ENCODE measurements around the gene EPN1.

The EPN1 gene

DNA sequence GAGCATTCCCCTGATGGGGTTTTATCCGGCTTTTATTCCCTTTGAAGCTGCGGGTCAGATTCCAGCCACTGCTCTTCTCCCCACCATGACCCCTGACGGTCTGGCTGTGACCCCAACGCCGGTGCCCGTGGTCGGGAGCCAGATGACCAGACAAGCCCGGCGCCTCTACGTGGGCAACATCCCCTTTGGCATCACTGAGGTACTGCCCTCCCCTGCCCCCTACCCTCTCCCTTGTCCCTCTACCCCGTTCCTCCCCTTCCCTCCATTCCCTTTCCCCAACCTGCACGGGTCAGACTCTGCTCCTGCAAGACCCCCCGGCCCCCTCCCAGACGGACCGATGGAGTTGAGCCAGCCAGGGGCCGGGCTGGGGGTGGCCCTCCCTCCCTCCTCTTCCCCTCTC lies 14.0 kb upstream of the EPN1 start:
- DNase-seq (ENCODE audit: low read depth, low spot score): no peak

DNA sequence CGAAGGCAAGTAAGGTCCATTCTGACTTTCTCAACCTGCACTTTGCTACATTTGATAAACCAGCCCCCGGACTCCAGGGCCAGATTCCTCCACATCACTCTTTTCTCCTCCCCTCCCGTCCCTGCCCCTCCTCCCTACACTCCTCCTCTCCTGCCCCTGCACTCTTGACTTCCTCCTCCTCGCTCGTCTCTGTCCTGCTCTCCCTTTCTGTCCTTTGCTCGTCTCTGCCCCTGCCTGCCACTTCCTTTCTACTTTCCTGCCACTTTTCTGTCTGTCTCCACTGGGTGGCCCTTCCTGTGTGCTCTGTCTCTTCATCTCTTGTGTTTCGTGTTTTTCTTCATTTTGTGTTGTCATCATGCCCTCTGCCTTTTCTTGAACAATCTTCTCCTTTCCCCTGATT lies 13.2 kb upstream of the EPN1 start:
- DNase-seq (ENCODE audit: low read depth, low spot score): no peak

DNA sequence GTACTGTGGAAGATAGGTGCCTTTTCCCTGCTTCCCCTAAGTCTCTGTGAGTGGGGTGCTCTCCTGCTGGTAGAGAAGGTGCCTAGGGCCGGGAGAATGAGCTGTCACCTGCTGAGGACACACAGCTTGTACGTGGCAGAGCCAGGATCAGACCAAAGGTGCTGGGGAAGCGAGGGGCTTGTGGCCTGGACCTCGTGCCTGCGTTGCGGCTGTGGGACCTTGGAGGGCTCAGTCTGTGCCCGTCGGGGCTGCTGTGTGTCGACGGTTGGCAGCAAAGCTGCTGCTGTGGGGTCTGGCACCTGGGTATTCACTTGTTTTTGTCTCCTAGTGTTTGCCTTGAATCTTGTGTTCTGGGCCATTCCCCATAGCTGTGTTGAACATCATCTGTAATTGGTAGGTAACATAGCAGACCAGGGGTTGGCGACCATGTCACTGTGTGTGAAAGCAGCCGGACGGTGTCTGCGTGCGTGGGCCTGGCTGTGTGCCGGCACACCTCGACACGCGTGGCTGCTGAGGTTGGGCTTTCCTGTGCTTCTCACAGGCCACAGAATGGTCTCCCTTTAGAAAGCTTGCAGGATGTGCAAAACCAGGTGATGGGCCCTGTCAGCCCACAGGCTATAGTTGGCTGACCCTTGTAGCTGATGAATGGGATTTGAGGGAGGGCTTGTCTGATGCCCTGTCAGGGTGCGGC lies 11.0 kb upstream of the EPN1 start:
- DNase-seq (ENCODE audit: low read depth, low spot score): no peak

DNA sequence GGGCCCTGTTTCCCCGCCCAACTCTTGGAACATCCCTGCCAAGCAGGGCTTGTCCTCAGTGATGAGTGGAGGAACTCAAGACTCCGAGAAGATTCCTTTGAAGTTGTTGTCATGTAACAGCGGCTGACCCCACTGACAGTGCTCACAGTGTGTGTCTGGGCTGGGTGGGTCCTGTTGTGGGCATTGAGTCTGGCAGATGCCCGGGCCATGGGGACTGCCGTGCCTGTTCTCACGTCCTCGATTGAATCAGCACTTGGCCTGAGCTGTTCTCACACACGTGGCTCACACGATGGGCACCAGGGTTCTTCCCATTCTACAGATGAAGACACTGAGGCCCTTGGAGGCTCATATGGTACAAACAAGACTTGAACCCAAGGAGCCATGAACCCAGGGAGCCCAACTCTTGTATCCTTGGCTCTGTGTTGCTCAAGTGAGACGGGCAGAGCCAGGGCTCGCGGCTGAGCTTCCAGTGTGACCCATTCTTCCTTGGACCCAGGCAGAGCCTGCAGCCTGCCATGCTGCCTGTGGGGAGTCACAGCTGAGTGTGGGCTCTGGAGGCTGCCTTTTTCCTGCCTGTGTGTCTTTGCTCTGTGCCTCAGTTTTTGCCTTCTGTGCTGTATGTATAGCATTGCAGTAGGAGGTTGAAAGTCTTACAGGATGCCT lies 8.6 kb upstream of the EPN1 start:
- DNase-seq (ENCODE audit: low read depth, low spot score): no peak

DNA sequence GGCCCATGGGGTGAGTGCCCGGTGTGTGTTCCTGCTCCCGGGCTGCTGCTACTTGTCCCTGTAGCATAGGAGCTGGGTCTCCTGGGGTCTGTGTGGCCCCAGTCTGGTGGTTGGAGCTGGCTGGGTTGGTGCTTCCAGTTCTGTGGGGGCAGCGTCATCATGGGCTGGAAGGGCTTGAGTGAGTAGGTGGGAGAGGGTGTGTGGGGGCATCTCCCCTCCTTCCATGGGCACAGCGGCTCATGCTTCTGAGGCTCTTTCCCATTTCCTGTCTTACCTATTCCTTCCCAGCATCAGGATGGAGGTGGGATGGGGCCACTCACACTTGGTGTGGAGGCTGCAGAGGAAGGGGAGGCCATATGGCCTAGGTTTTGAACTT lies 8.0 kb upstream of the EPN1 start:
- no peak for DNase-seq (ENCODE audit: low read depth, low spot score)

DNA sequence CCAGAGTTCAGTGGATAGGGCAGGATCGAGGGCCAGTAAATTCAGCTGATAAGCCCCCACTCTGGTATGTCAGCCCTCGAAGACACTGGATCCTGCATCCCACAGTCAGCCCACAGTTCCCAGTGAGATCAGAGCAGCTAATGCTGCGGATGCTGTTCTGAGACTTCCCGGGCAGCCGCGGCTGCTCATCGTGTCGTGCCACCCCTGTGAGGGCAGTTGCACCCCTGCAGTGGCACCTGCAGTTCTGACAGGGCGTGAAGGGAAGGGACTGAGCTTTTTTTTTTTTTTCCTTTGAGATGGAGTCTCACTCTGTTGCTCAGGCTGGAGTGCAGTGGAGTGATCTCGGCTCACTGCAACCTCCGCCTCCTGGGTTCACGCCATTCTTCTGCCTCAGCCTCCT lies 7.5 kb upstream of the EPN1 start:
- no peak for DNase-seq (ENCODE audit: low read depth, low spot score)

DNA sequence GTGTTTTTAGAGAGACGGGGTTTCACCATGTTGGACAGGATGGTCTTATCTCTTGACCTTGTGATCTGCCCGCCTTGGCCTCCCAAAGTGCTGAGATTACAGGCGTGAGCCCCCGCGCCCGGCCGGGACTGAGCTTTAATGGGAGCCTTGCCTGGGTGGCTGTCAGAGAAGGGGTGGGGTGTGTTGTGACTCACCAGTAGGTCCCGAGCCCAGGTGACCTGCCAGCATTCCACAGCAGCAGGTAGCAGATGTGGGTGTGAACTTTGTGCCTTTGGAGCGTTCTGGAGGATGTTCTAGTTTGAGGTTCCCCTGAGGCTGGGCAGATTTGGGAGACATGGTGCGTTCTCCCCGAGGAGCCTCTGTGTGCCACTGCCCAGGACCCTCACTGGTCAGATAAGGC lies 7.1 kb upstream of the EPN1 start:
- DNase-seq (ENCODE audit: low read depth, low spot score): no peak

DNA sequence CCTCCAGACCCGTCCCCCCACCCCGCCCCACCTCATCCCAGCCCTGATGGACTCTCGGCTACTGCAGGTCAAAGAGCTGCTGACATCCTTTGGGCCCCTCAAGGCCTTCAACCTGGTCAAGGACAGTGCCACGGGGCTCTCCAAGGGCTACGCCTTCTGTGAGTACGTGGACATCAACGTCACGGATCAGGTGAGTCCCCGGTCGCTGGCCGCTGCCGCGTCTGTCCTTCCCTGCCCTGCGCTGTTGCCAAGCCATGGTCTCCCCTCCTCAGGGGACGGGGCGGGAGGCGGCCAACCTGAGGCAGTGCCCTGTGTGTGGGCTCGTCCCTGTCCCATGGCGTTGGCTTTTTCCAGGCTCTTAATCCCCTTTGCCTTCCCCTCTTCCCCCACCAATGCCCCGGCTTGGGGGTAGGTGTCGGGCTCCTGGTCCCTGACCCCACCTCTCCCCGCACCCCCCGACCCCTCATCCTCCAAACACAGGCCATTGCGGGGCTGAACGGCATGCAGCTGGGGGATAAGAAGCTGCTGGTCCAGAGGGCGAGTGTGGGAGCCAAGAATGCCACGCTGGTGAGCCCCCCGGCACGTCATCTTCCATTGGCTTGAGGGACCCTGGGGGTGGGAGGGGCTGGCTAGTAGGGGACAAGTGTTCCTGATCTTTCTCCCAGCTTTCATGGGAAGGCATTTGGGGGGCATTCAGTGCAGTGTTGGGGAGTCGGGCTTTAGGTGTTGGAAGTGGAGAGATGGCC lies 6.2 kb upstream of the EPN1 start:
- DNase-seq (ENCODE audit: low read depth, low spot score): no peak

DNA sequence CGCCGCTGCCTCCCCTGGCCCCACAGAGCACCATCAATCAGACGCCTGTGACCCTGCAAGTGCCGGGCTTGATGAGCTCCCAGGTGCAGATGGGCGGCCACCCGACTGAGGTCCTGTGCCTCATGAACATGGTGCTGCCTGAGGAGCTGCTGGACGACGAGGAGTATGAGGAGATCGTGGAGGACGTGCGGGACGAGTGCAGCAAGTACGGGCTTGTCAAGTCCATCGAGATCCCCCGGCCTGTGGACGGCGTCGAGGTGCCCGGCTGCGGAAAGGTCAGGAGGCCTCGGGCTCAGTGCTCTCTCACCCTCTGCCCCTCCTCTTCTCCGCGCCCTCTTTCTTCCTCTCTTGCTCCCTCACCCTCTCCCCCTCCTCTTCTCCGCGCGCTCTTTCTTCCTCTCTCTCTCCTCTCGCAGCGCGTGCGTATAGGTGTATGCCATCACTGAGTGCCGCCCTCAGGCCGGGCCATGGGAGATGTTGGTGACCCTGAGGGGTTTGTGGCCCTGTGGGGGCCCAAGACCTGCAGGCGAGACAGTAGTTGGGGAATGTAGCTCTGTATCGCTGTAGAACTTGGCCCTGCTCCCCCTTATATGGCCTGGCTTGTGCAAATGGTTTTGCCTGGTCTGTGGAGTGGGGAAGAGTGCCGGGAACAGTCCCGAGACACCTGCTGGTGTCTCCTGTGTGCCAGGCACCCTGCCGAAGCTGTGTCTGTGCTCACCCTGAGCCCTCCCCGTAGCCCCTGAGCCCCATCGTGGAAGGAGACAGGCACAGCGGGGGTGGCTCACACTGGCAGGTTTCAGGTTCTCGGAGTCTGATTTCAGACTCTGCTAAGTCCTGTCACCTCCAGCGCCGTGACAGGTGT lies 5.4 kb upstream of the EPN1 start:
- DNase-seq (ENCODE audit: low read depth, low spot score): no peak

DNA sequence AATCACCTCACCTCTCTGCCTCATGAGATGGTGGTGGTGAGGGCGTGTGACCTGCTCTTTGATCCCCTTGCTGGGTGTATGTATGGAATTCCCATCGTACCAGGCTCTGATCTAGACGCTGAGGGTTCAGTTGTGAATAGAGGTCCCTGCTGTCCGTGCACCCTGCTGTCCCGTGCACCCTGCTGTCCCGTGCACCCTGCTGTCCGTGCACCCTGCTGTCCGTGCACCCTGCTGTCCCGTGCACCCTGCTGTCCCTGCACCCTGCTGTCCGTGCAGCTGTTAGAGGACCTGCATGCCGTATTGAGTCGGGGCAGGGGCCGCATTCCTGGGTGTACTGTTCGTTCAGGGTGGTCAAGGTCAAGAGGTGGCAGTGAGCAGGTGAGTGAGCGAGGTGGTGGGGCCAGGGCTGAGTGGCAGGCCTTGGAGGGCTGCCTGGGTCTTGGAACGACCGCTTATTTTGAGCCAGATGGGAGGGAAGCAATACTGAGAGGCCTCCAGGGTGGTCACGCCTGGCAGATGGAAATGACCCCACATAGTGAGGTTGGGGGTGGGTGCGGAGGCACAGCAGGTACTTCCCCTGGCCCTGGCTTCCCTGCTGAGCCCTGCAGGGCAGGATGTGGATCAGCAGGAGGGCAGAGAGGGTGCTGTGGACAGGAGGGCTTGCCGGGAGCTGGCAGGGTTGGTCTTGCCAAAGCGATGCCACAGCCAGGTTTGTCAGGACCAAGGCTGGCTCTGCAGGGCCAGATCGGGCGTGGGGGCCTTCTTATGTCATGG lies 4.6 kb upstream of the EPN1 start:
- peak; percentile 26 for DNase-seq (ENCODE audit: low read depth, low spot score)

DNA sequence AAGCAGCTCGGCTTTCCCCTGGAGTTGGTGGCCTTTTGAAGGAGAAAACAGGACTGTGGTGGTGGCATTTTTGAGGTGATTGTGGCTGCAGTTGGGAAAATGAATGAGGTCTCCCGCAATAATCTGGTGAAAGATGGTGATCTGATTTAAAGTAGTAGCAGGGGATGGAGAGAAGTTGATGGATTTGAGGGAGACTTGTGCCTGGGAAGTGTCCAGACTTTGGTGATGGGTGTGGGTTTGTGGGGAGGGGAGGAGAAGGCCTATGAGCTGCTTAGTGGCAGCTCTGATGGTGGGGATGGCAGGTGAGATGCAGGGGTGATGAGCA lies 4.0 kb upstream of the EPN1 start:
- DNase-seq (ENCODE audit: low read depth, low spot score): no peak

DNA sequence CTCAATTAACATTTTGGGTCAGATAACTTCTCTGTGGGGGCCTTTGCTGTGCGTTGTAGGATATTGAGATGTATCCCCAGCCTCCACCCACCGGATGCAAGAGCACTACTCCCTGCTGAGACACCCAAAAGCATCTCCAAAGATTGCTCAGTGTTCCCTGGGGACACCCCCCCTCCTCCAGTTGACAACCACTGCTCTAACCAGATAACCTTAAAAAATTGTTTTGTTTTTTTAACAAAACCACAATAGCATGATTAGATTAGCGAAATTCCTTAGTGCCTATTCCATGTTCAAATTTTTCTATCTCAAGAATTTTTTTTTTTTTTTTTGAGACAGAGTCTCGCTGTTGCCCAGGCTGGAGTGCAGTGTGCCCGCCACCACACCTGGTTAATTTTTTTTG lies 2.6 kb upstream of the EPN1 start:
- DNase-seq (ENCODE audit: low read depth, low spot score): no peak

DNA sequence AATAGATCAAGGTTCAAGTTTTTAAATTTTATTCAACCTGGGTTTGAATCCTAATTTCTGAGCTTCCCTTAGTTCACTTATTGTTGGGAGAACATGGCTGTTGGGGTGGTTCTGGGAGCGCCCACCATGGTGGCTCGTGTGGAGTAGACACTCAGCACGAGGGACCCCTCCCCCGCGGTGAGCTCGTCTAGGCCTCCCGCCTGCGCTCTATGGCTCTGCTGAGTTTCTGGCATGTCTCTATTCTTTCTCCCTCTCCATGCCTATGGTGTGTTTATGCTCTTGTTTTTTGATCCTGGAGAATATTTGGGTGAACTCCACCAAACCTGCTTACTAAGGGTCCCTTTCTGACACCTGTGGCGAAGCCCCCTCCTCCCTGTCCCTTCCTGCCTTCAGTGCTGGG lies 1.6 kb upstream of the EPN1 start:
- no peak for DNase-seq (ENCODE audit: low read depth, low spot score)

DNA sequence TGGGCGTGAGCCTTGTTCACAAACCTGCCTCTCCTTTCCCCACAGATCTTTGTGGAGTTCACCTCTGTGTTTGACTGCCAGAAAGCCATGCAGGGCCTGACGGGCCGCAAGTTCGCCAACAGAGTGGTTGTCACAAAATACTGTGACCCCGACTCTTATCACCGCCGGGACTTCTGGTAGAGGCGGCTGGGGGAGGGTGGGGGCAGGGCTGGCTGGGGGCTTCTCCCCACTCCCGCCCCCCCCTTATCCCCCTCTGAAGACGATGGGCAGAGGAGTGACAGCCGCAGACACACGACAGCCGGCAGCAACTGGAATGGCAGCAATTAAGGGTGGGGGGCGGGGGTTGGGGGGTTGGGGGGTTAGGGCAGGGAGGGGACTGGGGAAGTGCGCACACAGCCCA lies 1.1 kb upstream of the EPN1 start:
- DNase-seq (ENCODE audit: low read depth, low spot score): no peak

DNA sequence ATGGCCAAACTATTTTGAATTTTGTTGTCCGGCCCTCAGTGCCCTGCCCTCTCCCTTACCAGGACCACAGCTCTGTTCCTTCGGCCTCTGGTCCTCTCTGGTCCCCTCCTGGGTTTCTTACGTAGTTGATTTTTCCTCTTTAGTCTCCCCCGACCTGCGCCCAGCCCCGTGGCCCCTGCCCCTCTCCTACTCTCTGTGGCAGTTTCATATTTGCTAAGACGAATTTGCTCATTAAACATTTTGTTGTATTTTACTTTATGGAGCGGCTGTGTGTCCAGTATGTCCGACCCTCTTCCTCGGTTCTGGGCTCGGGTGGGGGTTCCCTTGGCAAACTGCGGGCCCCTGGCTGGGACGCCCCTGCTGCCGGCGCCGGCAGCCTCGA lies 576 bp upstream of the EPN1 start:
- DNase-seq (ENCODE audit: low read depth, low spot score): no peak

DNA sequence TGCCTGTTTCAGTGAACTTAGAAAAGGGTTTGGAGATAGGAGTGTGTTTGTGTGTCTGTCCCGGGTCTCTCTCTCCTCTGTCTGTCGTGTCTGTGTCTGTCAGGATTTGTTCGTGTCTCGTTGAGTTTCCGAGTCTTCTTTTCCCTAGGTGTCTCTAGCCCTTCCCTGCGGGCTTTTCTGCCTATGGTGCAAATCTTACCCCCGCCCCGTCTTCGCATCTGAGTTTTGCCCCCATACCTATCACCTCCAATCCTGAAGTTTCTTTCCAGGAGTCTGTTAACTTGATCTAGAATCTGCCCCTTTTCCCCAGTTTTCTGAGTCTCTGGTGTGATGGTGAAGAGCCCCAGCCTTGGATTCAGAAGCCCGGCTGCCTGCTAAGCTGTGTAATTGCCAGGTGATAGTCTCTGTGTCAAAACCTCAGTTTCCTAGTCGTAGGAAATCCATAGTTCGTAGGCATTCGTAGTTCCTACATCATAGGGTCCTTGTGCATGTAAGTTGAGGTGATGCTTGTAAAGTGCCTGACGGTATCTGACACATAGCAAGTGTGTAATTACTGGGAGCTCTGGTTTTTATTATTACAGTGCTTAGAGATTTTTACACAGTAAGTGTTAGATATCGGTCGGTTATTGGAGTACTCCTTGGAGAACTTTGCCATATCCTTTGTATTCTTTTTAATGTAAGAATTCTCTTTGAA lies 782 bp downstream of the EPN1 start:
- DNase-seq (ENCODE audit: low read depth, low spot score): no peak

DNA sequence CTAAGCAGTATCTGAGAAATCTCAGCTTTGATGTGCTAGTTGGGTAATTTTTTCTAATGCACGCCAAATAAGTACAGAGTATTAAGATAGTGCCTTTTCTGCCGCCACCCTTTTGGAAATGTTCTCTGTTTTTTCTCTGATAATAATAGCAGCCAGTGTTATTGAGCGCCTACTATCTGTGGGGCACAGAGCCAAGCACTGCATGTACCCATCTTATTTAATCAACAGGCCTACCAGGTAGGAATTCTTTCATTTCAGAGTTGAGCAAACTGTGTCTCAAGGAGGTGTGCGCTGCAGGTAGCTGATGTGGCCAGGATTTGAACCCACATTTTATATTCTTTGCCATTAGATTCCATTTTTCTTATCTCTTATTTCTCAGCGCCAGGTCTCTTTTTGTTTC lies 1.4 kb downstream of the EPN1 start:
- DNase-seq (ENCODE audit: low read depth, low spot score): no peak

DNA sequence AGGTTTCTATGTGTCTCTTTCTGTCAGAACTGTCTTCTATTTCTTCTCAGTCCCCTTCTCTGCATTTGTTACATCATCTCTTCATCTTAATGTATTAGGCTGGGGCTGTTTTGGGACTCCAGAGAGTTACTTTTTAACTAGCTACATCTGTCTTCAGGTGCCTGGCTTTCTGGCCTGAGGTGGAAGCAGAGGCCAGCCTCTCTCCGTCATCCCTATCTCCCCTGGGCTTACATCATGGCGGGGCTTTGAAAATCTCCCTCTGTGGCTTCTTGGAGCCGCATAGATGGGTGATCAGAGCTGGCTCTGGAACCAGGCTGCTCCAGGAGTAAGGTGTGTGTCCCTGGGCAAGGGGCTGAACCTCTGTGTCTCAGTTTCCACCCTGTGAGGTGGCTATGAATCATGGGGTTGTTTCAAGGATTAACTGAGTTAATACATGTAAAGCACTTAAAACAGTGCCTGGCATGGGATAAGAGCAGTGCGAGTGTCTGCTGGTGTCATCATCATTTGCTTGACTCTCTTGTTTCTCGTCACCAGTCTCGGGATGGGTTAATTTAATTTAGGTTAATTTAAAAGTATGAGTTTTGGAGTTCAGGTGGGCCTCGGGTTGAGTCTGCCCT lies 2.0 kb downstream of the EPN1 start:
- no peak for DNase-seq (ENCODE audit: low read depth, low spot score)

DNA sequence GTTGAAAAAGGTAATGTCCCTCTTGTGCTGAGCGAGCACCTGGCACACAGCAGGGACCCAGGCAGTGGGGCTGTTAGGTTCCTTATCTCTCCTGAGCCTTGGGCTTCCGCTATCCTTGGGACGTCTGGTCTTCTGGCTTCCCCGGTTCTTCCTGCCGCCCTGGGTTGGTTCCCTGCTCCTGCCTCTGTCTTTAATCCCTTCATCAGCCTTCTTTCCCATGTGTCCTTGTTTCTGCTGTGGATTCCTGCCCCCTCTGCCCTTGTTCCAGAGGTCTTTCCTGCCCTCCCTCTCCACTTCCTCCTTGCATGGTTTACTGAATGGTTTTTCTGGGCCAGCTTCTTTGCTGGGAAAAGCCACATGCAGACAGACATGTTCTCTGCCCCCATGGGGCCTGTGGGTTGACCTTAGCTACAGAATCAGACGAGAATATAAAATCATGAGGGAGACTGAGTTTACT lies 2.6 kb downstream of the EPN1 start:
- DNase-seq (ENCODE audit: low read depth, low spot score): no peak

DNA sequence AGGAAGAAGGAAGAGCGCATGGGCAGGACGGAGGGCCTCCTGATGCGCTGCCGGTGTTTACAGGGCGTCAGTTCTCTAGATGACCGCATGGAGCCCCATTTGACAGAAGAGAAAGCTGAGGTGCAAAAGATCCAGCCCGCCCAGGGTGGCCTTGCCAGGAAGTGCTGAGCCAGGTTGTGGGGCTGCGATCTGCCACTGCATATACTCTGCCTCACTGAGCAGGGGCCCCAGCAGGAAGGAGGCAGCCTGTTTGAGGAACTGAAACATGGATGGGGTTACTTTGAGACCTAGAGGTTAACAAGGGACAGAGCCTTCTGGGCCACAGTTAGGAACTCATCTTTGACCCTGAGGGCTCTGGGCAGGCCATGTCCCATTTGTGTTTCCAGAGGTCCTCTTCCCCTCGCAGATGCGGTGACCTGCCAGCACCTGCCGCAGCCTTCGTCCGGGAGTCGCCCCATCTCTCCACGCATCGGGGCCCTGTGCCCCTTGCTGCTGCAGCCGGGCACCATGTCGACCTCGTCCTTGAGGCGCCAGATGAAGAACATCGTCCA lies 3.2 kb downstream of the EPN1 start:
- DNase-seq (ENCODE audit: low read depth, low spot score): no peak
